ENCODE measurements around the gene SESN3.
"Not testable (repeated sequence)": the region's sequence is repeated elsewhere in the genome, so short reads cannot be mapped to it uniquely, and the experiment has no call there.

SESN3 gene

GRCh38 chr11:95218149-95218548, 12.9 kb downstream of the SESN3 start:
- H4K8ac ChIP-seq (ENCODE audit: low read length), result no peak overlapping the region
- DNase-seq, result no peak
- H2BK15ac ChIP-seq (ENCODE audit: low read depth, poor library complexity, severe bottlenecking), result no peak overlapping the region
- H3K27ac ChIP-seq (ENCODE audit: low read length, poor library complexity, severe bottlenecking), result no peak overlapping the region
- H3K4me3 ChIP-seq (ENCODE audit: insufficient read depth in 1 of 2, low read depth in 1 of 2, low read length in 2 of 2), result no peak overlapping the region
- H3K36me3 ChIP-seq (ENCODE audit: control insufficient read depth in 1 of 2, insufficient read depth in 2 of 2, low read depth in 1 of 2, low read length in 2 of 2), result no peaks in the 10 kb centered on the region
- H3K23ac ChIP-seq (ENCODE audit: low read length in 2 of 2), result no peak overlapping the region
- H3K4ac ChIP-seq (ENCODE audit: low read depth in 1 of 2, low read length in 2 of 2), result no peak overlapping the region
- no peak overlapping the region for H3K4me2 ChIP-seq (ENCODE audit: low read length, poor library complexity, severe bottlenecking)
- H3K9me3 ChIP-seq (ENCODE audit: control insufficient read depth, low read length), result no peaks in the 10 kb centered on the region
- peaks cover 13% of the 10 kb centered on the region for H3K79me1 ChIP-seq (replicated peaks; ENCODE audit: low read length, poor library complexity, severe bottlenecking)
- no peak overlapping the region for H2BK5ac ChIP-seq (ENCODE audit: low read depth, low read length, poor library complexity, severe bottlenecking)
- no peak overlapping the region for H2BK120ac ChIP-seq (ENCODE audit: low read depth, low read length)
- H3K14ac ChIP-seq (ENCODE audit: low read length in 2 of 2), result no peak overlapping the region
- H3K27me3 ChIP-seq (ENCODE audit: control insufficient read depth in 1 of 2, insufficient read depth in 1 of 2, low read length in 2 of 2), result no peaks in the 10 kb centered on the region
- no peak overlapping the region for H2AK5ac ChIP-seq (ENCODE audit: low read length, severe bottlenecking)
- H4K91ac ChIP-seq (ENCODE audit: low read length), result no peak overlapping the region
- no peak overlapping the region for H3K18ac ChIP-seq (ENCODE audit: low read depth in 1 of 2, low read length in 2 of 2)
- H3K4me1 ChIP-seq (ENCODE audit: control insufficient read depth, insufficient read depth, low read depth, low read length), result no peaks in the 10 kb centered on the region
- no peak overlapping the region for H2AFZ ChIP-seq (ENCODE audit: low read depth, low read length)
- H2BK12ac ChIP-seq (ENCODE audit: low read length in 2 of 2), result no peak overlapping the region
- H3K9ac ChIP-seq (ENCODE audit: low read length), result no peak overlapping the region
- WGBS, result 100% methylated on average over 2 of the region's 2 CpGs

DNA sequence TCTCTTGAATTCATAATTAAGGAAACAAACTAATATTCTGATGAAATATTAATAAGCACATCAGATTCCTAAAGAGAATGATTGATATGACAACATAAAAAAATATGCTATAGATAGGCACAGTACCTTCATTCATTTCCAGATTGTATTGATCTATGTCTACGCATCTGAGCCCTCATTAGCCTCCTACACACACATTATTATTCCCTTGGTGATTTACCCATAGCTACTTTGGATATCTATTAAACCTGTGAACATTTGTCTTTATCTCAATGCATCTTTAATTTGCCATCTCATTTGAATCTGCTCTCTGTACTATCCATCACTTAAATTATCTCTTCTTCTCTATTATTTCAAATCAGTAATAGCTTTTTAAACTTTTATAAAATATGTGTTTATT, 18.4 kb downstream of the SESN3 start:
- no peaks in the 10 kb centered on the region for H3K27me3 ChIP-seq (ENCODE audit: control insufficient read depth in 1 of 2, insufficient read depth in 1 of 2, low read length in 2 of 2)
- H3K4me2 ChIP-seq (ENCODE audit: low read length, poor library complexity, severe bottlenecking), result no peak overlapping the region
- no peak overlapping the region for H3K14ac ChIP-seq (ENCODE audit: low read length in 2 of 2)
- no peak overlapping the region for H2AFZ ChIP-seq (ENCODE audit: low read depth, low read length)
- H3K36me3 ChIP-seq (ENCODE audit: control insufficient read depth in 1 of 2, insufficient read depth in 2 of 2, low read depth in 1 of 2, low read length in 2 of 2), result peaks cover 0 to 5% of the 10 kb centered on the region in 2 experiments
- H2AK5ac ChIP-seq (ENCODE audit: low read length, severe bottlenecking), result no peak overlapping the region
- H3K9ac ChIP-seq (ENCODE audit: low read length), result no peak overlapping the region
- H3K18ac ChIP-seq (ENCODE audit: low read depth in 1 of 2, low read length in 2 of 2), result no peak overlapping the region
- H2BK5ac ChIP-seq (ENCODE audit: low read depth, low read length, poor library complexity, severe bottlenecking), result no peak overlapping the region
- no peak overlapping the region for H3K4me3 ChIP-seq (ENCODE audit: insufficient read depth in 1 of 2, low read depth in 1 of 2, low read length in 2 of 2)
- H3K4ac ChIP-seq (ENCODE audit: low read depth in 1 of 2, low read length in 2 of 2), result no peak overlapping the region
- WGBS, result 98% methylated on average over 1 of the region's 1 CpG
- H2BK15ac ChIP-seq (ENCODE audit: low read depth, poor library complexity, severe bottlenecking), result no peak overlapping the region
- DNase-seq, result no peak
- H3K79me1 ChIP-seq (replicated peaks; ENCODE audit: low read length, poor library complexity, severe bottlenecking), result peaks cover 7% of the 10 kb centered on the region
- H3K27ac ChIP-seq (ENCODE audit: low read length, poor library complexity, severe bottlenecking), result no peak overlapping the region
- peaks cover 2% of the 10 kb centered on the region for H3K4me1 ChIP-seq (ENCODE audit: control insufficient read depth, insufficient read depth, low read depth, low read length)
- H4K8ac ChIP-seq (ENCODE audit: low read length), result no peak overlapping the region
- H2BK120ac ChIP-seq (ENCODE audit: low read depth, low read length), result no peak overlapping the region
- no peaks in the 10 kb centered on the region for H3K9me3 ChIP-seq (ENCODE audit: control insufficient read depth, low read length)
- no peak overlapping the region for H2BK12ac ChIP-seq (ENCODE audit: low read length in 2 of 2)
- H3K23ac ChIP-seq (ENCODE audit: low read length in 2 of 2), result no peak overlapping the region
- no peak overlapping the region for H4K91ac ChIP-seq (ENCODE audit: low read length)

DNA sequence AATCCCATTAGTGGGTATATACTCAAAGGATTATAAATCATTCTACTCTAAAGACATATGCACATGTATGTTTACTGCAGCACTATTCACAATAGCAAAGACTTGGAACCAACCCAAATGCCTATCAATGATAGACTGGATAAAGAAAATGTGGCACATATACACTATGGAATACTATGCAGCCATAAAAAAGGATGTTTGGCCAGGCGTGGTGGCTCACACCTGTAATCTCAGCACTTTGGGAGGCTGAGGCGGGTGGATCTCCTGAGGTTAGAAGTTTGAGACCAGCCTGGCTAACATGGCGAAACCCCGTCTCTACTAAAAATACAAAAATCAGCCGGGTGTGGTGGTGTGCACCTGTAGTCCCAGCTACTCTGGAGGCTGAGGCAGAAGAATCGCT, 21.5 kb downstream of the SESN3 start:
- H3K14ac ChIP-seq (ENCODE audit: low read length in 2 of 2); H2BK12ac ChIP-seq (ENCODE audit: low read length in 2 of 2); H2AK5ac ChIP-seq (ENCODE audit: low read length, severe bottlenecking); H3K4me1 ChIP-seq (ENCODE audit: control insufficient read depth, insufficient read depth, low read depth, low read length); H2BK5ac ChIP-seq (ENCODE audit: low read depth, low read length, poor library complexity, severe bottlenecking); H3K18ac ChIP-seq (ENCODE audit: low read depth in 1 of 2, low read length in 2 of 2); H3K4ac ChIP-seq (ENCODE audit: low read depth in 1 of 2, low read length in 2 of 2); H4K91ac ChIP-seq (ENCODE audit: low read length); H4K8ac ChIP-seq (ENCODE audit: low read length); H3K4me3 ChIP-seq (ENCODE audit: insufficient read depth in 1 of 2, low read depth in 1 of 2, low read length in 2 of 2); H3K4me2 ChIP-seq (ENCODE audit: low read length, poor library complexity, severe bottlenecking); H2AFZ ChIP-seq (ENCODE audit: low read depth, low read length); H3K27ac ChIP-seq (ENCODE audit: low read length, poor library complexity, severe bottlenecking); H3K27me3 ChIP-seq (ENCODE audit: control insufficient read depth in 1 of 2, insufficient read depth in 1 of 2, low read length in 2 of 2); H3K9me3 ChIP-seq (ENCODE audit: control insufficient read depth, low read length); H3K23ac ChIP-seq (ENCODE audit: low read length in 2 of 2); DNase-seq; H2BK120ac ChIP-seq (ENCODE audit: low read depth, low read length); H3K79me1 ChIP-seq (replicated peaks; ENCODE audit: low read length, poor library complexity, severe bottlenecking); H3K36me3 ChIP-seq (ENCODE audit: control insufficient read depth in 1 of 2, insufficient read depth in 2 of 2, low read depth in 1 of 2, low read length in 2 of 2); H2BK15ac ChIP-seq (ENCODE audit: low read depth, poor library complexity, severe bottlenecking); H3K9ac ChIP-seq (ENCODE audit: low read length): not testable (repeated sequence)
- 95% methylated on average over 5 of the region's 6 CpGs for WGBS

- Histone ChIP-seq H3K36me3 (ENCODE audit: control insufficient read depth in 1 of 2, insufficient read depth in 2 of 2, low read depth in 1 of 2, low read length in 2 of 2) (no peaks in the 10 kb centered on the region), H2BK15ac (ENCODE audit: low read depth, poor library complexity, severe bottlenecking) (no peak overlapping the region), H3K79me1 (replicated peaks; ENCODE audit: low read length, poor library complexity, severe bottlenecking) (peaks cover 9% of the 10 kb centered on the region), H3K4ac (ENCODE audit: low read depth in 1 of 2, low read length in 2 of 2) (no peak overlapping the region), H3K27ac (ENCODE audit: low read length, poor library complexity, severe bottlenecking) (no peak overlapping the region), H3K18ac (ENCODE audit: low read depth in 1 of 2, low read length in 2 of 2) (no peak overlapping the region), H3K9ac (ENCODE audit: low read length) (no peak overlapping the region), H3K4me3 (ENCODE audit: insufficient read depth in 1 of 2, low read depth in 1 of 2, low read length in 2 of 2) (no peak overlapping the region), H3K9me3 (ENCODE audit: control insufficient read depth, low read length) (no peaks in the 10 kb centered on the region), H4K8ac (ENCODE audit: low read length) (no peak overlapping the region), H2AK5ac (ENCODE audit: low read length, severe bottlenecking) (no peak overlapping the region), H3K14ac (ENCODE audit: low read length in 2 of 2) (no peak overlapping the region), H2BK12ac (ENCODE audit: low read length in 2 of 2) (no peak overlapping the region), H3K4me1 (ENCODE audit: control insufficient read depth, insufficient read depth, low read depth, low read length) (no peaks in the 10 kb centered on the region), H3K27me3 (ENCODE audit: control insufficient read depth in 1 of 2, insufficient read depth in 1 of 2, low read length in 2 of 2) (no peaks in the 10 kb centered on the region), H3K23ac (ENCODE audit: low read length in 2 of 2) (no peak overlapping the region), H2BK5ac (ENCODE audit: low read depth, low read length, poor library complexity, severe bottlenecking) (no peak overlapping the region), H2AFZ (ENCODE audit: low read depth, low read length) (no peak overlapping the region), H2BK120ac (ENCODE audit: low read depth, low read length) (no peak overlapping the region), H3K4me2 (ENCODE audit: low read length, poor library complexity, severe bottlenecking) (no peak overlapping the region), H4K91ac (ENCODE audit: low read length) (no peak overlapping the region)
- WGBS, result 90% methylated on average over 1 of the region's 4 CpGs
- no peak for DNase-seq
These were observed 30.1 kb downstream of the SESN3 start for GRCh38 chr11:95200781-95201457.
